Measurements from ENCODE around the gene FAM222B. TPM values are rescaled to one million over a fixed set of nuclear protein-coding genes. Genes with fewer than 3 reads are reported as not detected.

The FAM222B gene
- total and polyA plus RNA-seq, 2 experiments from 2014 or later, result 63.7 to 78.5 TPM

DNA sequence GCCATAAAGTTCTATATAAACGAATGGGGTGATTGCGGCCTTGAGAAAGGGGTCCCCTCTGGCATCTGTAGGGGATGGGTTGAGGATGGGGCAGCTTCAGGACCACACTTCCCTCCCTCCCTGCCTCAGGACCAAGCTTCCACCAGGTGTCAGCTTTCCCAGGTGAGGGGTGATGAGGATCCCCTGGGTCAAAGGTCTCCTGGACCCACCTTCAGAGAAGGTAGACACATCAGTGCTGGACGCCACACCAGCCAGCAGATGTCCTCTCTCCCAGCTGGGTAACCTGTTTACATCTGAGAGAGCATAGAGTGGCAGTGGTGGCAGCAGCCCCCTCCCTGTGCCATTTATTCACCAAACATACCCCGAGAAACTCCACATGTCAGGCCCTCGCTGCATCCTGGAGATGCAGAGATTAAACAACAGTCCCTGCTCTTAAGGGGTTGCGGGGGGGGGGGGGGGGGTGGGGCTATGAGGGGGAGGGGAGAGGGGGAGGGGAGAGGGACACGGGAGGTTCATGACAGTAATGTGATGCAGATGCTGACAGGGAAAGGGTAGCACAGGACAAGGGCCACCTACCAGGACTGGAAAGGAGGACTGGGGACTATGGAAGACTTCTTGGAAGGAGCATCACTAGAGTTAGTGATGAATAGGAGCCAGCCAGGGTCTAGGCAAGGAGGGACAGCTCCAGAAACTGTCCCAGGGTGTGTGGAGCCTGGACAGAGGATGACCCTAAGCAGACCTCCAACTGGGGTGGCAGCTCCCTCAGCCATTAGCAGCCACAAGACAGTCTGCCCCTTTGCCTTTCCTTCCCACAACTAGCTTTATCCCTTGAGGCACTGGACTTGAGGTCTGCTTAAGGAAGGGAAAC lies 135.9 kb downstream of the FAM222B start (continued):
- TF ChIP-seq, protein P1, sequence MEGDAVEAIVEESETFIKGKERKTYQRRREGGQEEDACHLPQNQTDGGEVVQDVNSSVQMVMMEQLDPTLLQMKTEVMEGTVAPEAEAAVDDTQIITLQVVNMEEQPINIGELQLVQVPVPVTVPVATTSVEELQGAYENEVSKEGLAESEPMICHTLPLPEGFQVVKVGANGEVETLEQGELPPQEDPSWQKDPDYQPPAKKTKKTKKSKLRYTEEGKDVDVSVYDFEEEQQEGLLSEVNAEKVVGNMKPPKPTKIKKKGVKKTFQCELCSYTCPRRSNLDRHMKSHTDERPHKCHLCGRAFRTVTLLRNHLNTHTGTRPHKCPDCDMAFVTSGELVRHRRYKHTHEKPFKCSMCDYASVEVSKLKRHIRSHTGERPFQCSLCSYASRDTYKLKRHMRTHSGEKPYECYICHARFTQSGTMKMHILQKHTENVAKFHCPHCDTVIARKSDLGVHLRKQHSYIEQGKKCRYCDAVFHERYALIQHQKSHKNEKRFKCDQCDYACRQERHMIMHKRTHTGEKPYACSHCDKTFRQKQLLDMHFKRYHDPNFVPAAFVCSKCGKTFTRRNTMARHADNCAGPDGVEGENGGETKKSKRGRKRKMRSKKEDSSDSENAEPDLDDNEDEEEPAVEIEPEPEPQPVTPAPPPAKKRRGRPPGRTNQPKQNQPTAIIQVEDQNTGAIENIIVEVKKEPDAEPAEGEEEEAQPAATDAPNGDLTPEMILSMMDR (conservative IDR thresholded peaks at IDR 0.05; ENCODE audit: low read depth in 2 of 2), result peak; percentile 9 to 46; a peak in 2 of 4 replicates

MicroRNAs encoded within 50 kb of the gene (microRNA counts, 767-probe panel; counts per million panel counts)
- microRNA hsa-miR-144-3p (9,138 counts per million, percentile 64 among the panel's probes with 10 or more counts), microRNA hsa-miR-451a (not detected)

Small RNAs within 50 kb of the gene (microRNA-seq; reads per million reads assigned to microRNA genes)
- not detected for gene MIR451B

Small RNAs within 50 kb of the gene (small RNA-seq; reads per million reads assigned to genes)
- gene RF00019 (ENCODE audit: low replicate concordance) (not detected), gene SNORD42A (ENCODE audit: low replicate concordance) (not detected), gene SNORD42B (ENCODE audit: low replicate concordance) (not detected), gene SNORD4A (ENCODE audit: low replicate concordance) (not detected), gene SNORD4B (ENCODE audit: low replicate concordance) (not detected)

Other genes with a start within 250 kb of the FAM222B start
- 87.3 and 99.6 TPM in 2 replicates for gene SPAG5, start 243.8 kb downstream of the FAM222B start, total RNA-seq (2014; rRNA removed; shearing (Covaris generic))
- gene SPAG5, start 243.8 kb downstream of the FAM222B start, polyA plus RNA-seq (2016; fragmentation: Nextera tagmentation; extraction: Ambion mirVana), result 99.3 and 104 TPM in 2 replicates
- gene RSKR, start 228.6 kb downstream of the FAM222B start, total RNA-seq (2014; rRNA removed; shearing (Covaris generic)), result 38.8 and 41.4 TPM in 2 replicates
- gene RSKR, start 228.6 kb downstream of the FAM222B start, polyA plus RNA-seq (2016; fragmentation: Nextera tagmentation; extraction: Ambion mirVana), result 4.7 and 7.5 TPM in 2 replicates
- 166 and 176 TPM in 2 replicates for gene BLTP2, start 197.6 kb downstream of the FAM222B start, total RNA-seq (2014; rRNA removed; shearing (Covaris generic))
- gene BLTP2, start 197.6 kb downstream of the FAM222B start, polyA plus RNA-seq (2016; fragmentation: Nextera tagmentation; extraction: Ambion mirVana), result 58.6 and 71.0 TPM in 2 replicates
- gene SDF2, start 180.9 kb downstream of the FAM222B start, total RNA-seq (2014; rRNA removed; shearing (Covaris generic)), result 32.5 and 40.6 TPM in 2 replicates
- 40.9 and 54.6 TPM in 2 replicates for gene SDF2, start 180.9 kb downstream of the FAM222B start, polyA plus RNA-seq (2016; fragmentation: Nextera tagmentation; extraction: Ambion mirVana)
- 47.1 and 70.7 TPM in 2 replicates for gene SUPT6H, start 180.6 kb downstream of the FAM222B start, total RNA-seq (2014; rRNA removed; shearing (Covaris generic))
- gene SUPT6H, start 180.6 kb downstream of the FAM222B start, polyA plus RNA-seq (2016; fragmentation: Nextera tagmentation; extraction: Ambion mirVana), result 17.8 and 22.2 TPM in 2 replicates
- 10.0 and 11.3 TPM in 2 replicates for gene PROCA1, start 130.9 kb downstream of the FAM222B start, total RNA-seq (2014; rRNA removed; shearing (Covaris generic))
- gene PROCA1, start 130.9 kb downstream of the FAM222B start, polyA plus RNA-seq (2016; fragmentation: Nextera tagmentation; extraction: Ambion mirVana), result 14.4 and 14.9 TPM in 2 replicates
- 381 and 394 TPM in 2 replicates for gene RAB34, start 124.9 kb downstream of the FAM222B start, total RNA-seq (2014; rRNA removed; shearing (Covaris generic))
- gene RAB34, start 124.9 kb downstream of the FAM222B start, polyA plus RNA-seq (2016; fragmentation: Nextera tagmentation; extraction: Ambion mirVana), result 174 and 184 TPM in 2 replicates
- gene RPL23A, start 122.8 kb downstream of the FAM222B start, total RNA-seq (2014; rRNA removed; shearing (Covaris generic)), result 592 and 656 TPM in 2 replicates
- 1,994 and 2,198 TPM in 2 replicates for gene RPL23A, start 122.8 kb downstream of the FAM222B start, polyA plus RNA-seq (2016; fragmentation: Nextera tagmentation; extraction: Ambion mirVana)
- 16.9 and 26.5 TPM in 2 replicates for gene TLCD1, start 116.6 kb downstream of the FAM222B start, total RNA-seq (2014; rRNA removed; shearing (Covaris generic))
- 47.0 and 47.7 TPM in 2 replicates for gene TLCD1, start 116.6 kb downstream of the FAM222B start, polyA plus RNA-seq (2016; fragmentation: Nextera tagmentation; extraction: Ambion mirVana)
- gene NEK8, start 114.0 kb downstream of the FAM222B start, total RNA-seq (2014; rRNA removed; shearing (Covaris generic)), result 13.2 and 14.9 TPM in 2 replicates
- 8.9 and 10.0 TPM in 2 replicates for gene NEK8, start 114.0 kb downstream of the FAM222B start, polyA plus RNA-seq (2016; fragmentation: Nextera tagmentation; extraction: Ambion mirVana)
- 117 and 152 TPM in 2 replicates for gene TRAF4, start 98.8 kb downstream of the FAM222B start, total RNA-seq (2014; rRNA removed; shearing (Covaris generic))
- gene TRAF4, start 98.8 kb downstream of the FAM222B start, polyA plus RNA-seq (2016; fragmentation: Nextera tagmentation; extraction: Ambion mirVana), result 59.0 and 63.5 TPM in 2 replicates
- 118 and 121 TPM in 2 replicates for gene ERAL1, start 12.2 kb upstream of the FAM222B start, total RNA-seq (2014; rRNA removed; shearing (Covaris generic))
- gene ERAL1, start 12.2 kb upstream of the FAM222B start, polyA plus RNA-seq (2016; fragmentation: Nextera tagmentation; extraction: Ambion mirVana), result 77.1 and 77.5 TPM in 2 replicates
- 66.1 and 66.3 TPM in 2 replicates for gene FLOT2, start 54.9 kb upstream of the FAM222B start, total RNA-seq (2014; rRNA removed; shearing (Covaris generic))
- 49.8 and 51.0 TPM in 2 replicates for gene FLOT2, start 54.9 kb upstream of the FAM222B start, polyA plus RNA-seq (2016; fragmentation: Nextera tagmentation; extraction: Ambion mirVana)
- 31.3 and 34.2 TPM in 2 replicates for gene DHRS13, start 60.3 kb upstream of the FAM222B start, total RNA-seq (2014; rRNA removed; shearing (Covaris generic))
- gene DHRS13, start 60.3 kb upstream of the FAM222B start, polyA plus RNA-seq (2016; fragmentation: Nextera tagmentation; extraction: Ambion mirVana), result 5.4 and 7.0 TPM in 2 replicates
- 41.0 and 45.4 TPM in 2 replicates for gene PHF12, start 108.7 kb upstream of the FAM222B start, total RNA-seq (2014; rRNA removed; shearing (Covaris generic))
- 19.7 and 20.8 TPM in 2 replicates for gene PHF12, start 108.7 kb upstream of the FAM222B start, polyA plus RNA-seq (2016; fragmentation: Nextera tagmentation; extraction: Ambion mirVana)
- 3.1 and 6.5 TPM in 2 replicates for gene SEZ6, start 163.2 kb upstream of the FAM222B start, total RNA-seq (2014; rRNA removed; shearing (Covaris generic))
- 1.0 TPM in 2 replicates for gene SEZ6, start 163.2 kb upstream of the FAM222B start, polyA plus RNA-seq (2016; fragmentation: Nextera tagmentation; extraction: Ambion mirVana)
- gene PIPOX, start 200.4 kb upstream of the FAM222B start, total RNA-seq (2014; rRNA removed; shearing (Covaris generic)), result 34.6 and 42.8 TPM in 2 replicates
- gene PIPOX, start 200.4 kb upstream of the FAM222B start, polyA plus RNA-seq (2016; fragmentation: Nextera tagmentation; extraction: Ambion mirVana), result 22.2 and 22.6 TPM in 2 replicates